GM13977 (cell line): ENCODE data around the gene COBLL1.

ENCODE experiments used
- DNase-seq: peaks from one replicate; pipeline ENCODE4 v3.0.0; 2012; ENCODE audit warnings: low spot score
- CTCF ChIP-seq: IDR thresholded peaks from 2 replicates; pipeline ENCODE4 v1.5.1; 2012; ENCODE audit warnings: mild to moderate bottlenecking, control low read depth; ENCODE audit not compliant: insufficient read depth; ENCODE audit errors: extremely low read depth, missing control alignments
- in situ Hi-C: fragments of 300-500 bp; cut with MboI; formaldehyde crosslinking; loops from one replicate; pipeline ENCODE4 v1.12.0; 2022; ENCODE audit warnings: low sequenced_read_pairs, low pct_unique_long_range_greater_than_20kb, mixed read lengths, inconsistent platforms; ENCODE audit not compliant: unreplicated experiment

The COBLL1 gene

GRCh38 chr2:164859251-164859818 is 17.7 kb upstream of the COBLL1 start:
- TF ChIP-seq CTCF: no peak
- no peak for DNase-seq
- in situ Hi-C loops: no loop called here

- no peak for DNase-seq
- in situ Hi-C loops: no loop called here
- no peak for TF ChIP-seq CTCF
Observed at GRCh38 chr2:164852086-164852485, 10.5 kb upstream of the COBLL1 start.

- DNase-seq: no peak
- TF ChIP-seq CTCF: no peak
- in situ Hi-C loops: no loop called here
Observed at GRCh38 chr2:164850235-164850634, 8.6 kb upstream of the COBLL1 start.

GRCh38 chr2:164849506-164849905 is 7.9 kb upstream of the COBLL1 start:
- DNase-seq: no peak
- TF ChIP-seq CTCF: no peak
- in situ Hi-C loops: no loop called here

GRCh38 chr2:164847981-164848741 is 6.5 kb upstream of the COBLL1 start:
- TF ChIP-seq CTCF: no peak
- DNase-seq: no peak
- in situ Hi-C loops: no loop called here

- no peak for TF ChIP-seq CTCF
- DNase-seq: no peak
- in situ Hi-C loops: no loop called here
Observed at GRCh38 chr2:164847291-164847690, 5.7 kb upstream of the COBLL1 start.
